Measurements from ENCODE around the gene PARP11.
"Not testable (repeated sequence)": the region's sequence is repeated elsewhere in the genome, so short reads cannot be mapped to it uniquely, and the experiment has no call there.

GRCh38 chr12:3838701-3839548 lies 34.3 kb downstream of the PARP11 start:
- not testable (repeated sequence) for TF ChIP-seq POLR2A, CTCF (IDR thresholded peaks at IDR 0.05)

Data from right lobe of liver (tissue), 4 donors.